Esophagus muscularis mucosa (tissue), 4 donors: ENCODE measurements around the gene SRPK3. TPM values are rescaled to one million over a fixed set of nuclear protein-coding genes. Genes with fewer than 3 reads are reported as not detected.

Experiments used
- DNase-seq: peaks from one replicate; pipeline ENCODE4 v3.0.0-alpha.2; 2017; ENCODE audit errors: extremely low spot score
- H3K27ac ChIP-seq, 4 donors: fragments of 200-600 bp; sonication (generic); replicated peaks in 1 of 4; 1 replicate in 3 of 4; 2 replicates in 1 of 4; pipeline ENCODE4 v1.5.1; 2016 to 2019; ENCODE audit warnings: mild to moderate bottlenecking in 1 of 4
- H3K27me3 ChIP-seq, 4 donors: fragments of 200-600 bp; sonication (generic); one replicate each; pipeline versions ENCODE4 v1.5.1 to v1.6.0; 2016 to 2019
- H3K36me3 ChIP-seq, 4 donors: fragments of 200-600 bp; sonication (generic); one replicate each; pipeline ENCODE4 v1.5.1; 2016 to 2019
- H3K4me1 ChIP-seq, 4 donors: fragments of 200-600 bp; sonication (generic); one replicate each; pipeline ENCODE4 v1.5.1; 2016 to 2019
- H3K4me3 ChIP-seq, 4 donors: fragments of 200-600 bp; sonication (generic); 1 replicate in 2 of 4; 2 replicates in 2 of 4; pipeline ENCODE4 v1.5.1; 2016 to 2019; ENCODE audit warnings: mild to moderate bottlenecking in 4 of 4, moderate library complexity in 1 of 4
- H3K9me3 ChIP-seq, 4 donors: fragments of 200-600 bp; sonication (generic); 1 replicate in 3 of 4; 2 replicates in 1 of 4; pipeline ENCODE4 v1.5.1; 2016 to 2019
- EP300 ChIP-seq: sonication (generic); formaldehyde crosslinking; IDR thresholded peaks from one replicate; pipeline ENCODE4 v1.6.1; 2017; ENCODE audit warnings: antibody characterized with exemption
- POLR2A ChIP-seq: fragments of 450-650 bp; IDR thresholded peaks from one replicate; pipeline ENCODE4 v1.6.1; 2017; ENCODE audit warnings: antibody characterized with exemption, moderate library complexity, mild to moderate bottlenecking, low read depth
- POLR2AphosphoS5 ChIP-seq, 2 donors: sonication (generic); formaldehyde crosslinking; IDR thresholded peaks; one replicate each; pipeline ENCODE4 v1.6.1; 2017; ENCODE audit warnings: antibody characterized with exemption in 2 of 2
- WGBS: methylation state at CpG from one replicate; pipeline ENCODE4 v1.1.5; 2018; 5-methylcytosine and 5-hydroxymethylcytosine counted together
- intact Hi-C: fragments of 100-400 bp; cut with DNase I; formaldehyde crosslinking; loops from one replicate; pipeline ENCODE4 v1.15.1; 2023
- total RNA-seq, 4 donors: library from RNA; depleted of rRNA; stranded (reverse); fragments of >200 nt; gene quantifications; one replicate each; pipeline versions ENCODE4 v1.1.0 to v1.2.1, GENCODE V29; 2016
- TF ChIP-seq, protein P1 (sequence below), 3 experiments: fragments of 200-600 bp in 2 of 3; fragments of 450-650 bp in 1 of 3; sonication (generic) in 2 of 3; IDR thresholded peaks; one replicate each; pipeline ENCODE4 v1.5.1; 2017 to 2019; ENCODE audit warnings: antibody characterized with exemption in 3 of 3, mild to moderate bottlenecking in 2 of 3, moderate library complexity in 1 of 3

The SRPK3 gene
- total RNA-seq, 4 donors from 2014 or later, result 0.52 to 2.2 (median 1.1) TPM

DNA sequence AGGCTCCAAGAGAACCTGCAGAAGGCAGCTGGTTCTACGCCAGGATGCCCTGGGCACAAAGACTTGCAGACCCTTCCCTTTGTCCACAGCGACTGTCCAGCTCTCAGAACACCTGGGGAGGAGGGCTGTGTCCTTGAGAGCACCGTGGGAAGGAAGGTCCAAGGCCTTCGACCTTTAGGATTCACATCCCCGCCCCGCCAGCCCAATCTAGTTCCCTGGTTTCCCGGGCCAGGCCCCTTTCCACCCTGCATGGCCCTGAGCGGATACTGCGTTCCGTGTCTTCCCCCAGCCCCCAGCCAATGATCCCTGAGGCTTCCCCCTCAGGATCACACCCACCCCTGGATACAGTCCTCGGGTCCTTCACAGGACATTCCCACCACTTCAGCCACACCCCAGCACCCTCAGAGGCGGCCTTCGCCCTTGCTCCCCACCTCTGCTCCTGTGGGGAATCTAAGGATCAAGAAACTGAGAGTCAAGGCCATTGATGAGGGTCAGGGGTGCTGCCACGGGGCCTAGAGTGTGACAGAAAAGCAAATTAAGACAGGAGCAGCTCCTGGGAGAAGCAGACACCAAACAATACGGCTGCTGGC is 47.1 kb upstream of the SRPK3 start:
- TF ChIP-seq POLR2AphosphoS5 (IDR thresholded peaks at IDR 0.05), result no peak
- no peak for TF ChIP-seq POLR2A
- TF ChIP-seq, protein P1, sequence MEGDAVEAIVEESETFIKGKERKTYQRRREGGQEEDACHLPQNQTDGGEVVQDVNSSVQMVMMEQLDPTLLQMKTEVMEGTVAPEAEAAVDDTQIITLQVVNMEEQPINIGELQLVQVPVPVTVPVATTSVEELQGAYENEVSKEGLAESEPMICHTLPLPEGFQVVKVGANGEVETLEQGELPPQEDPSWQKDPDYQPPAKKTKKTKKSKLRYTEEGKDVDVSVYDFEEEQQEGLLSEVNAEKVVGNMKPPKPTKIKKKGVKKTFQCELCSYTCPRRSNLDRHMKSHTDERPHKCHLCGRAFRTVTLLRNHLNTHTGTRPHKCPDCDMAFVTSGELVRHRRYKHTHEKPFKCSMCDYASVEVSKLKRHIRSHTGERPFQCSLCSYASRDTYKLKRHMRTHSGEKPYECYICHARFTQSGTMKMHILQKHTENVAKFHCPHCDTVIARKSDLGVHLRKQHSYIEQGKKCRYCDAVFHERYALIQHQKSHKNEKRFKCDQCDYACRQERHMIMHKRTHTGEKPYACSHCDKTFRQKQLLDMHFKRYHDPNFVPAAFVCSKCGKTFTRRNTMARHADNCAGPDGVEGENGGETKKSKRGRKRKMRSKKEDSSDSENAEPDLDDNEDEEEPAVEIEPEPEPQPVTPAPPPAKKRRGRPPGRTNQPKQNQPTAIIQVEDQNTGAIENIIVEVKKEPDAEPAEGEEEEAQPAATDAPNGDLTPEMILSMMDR (IDR thresholded peaks at IDR 0.05), result no peak
- TF ChIP-seq EP300, result no peak
- WGBS, result 79% methylated on average over 14 of the region's 15 CpGs
- no peaks in the 10 kb centered on the region for H3K27me3 ChIP-seq
- H3K27ac ChIP-seq, result no peak overlapping the region
- peaks cover 0 to 9% (median 0%) of the 10 kb centered on the region in 4 donors for H3K9me3 ChIP-seq
- peaks cover 4 to 45% (median 22%) of the 10 kb centered on the region in 4 donors for H3K36me3 ChIP-seq
- peaks cover 0 to 6% (median 4%) of the 10 kb centered on the region in 4 donors for H3K4me1 ChIP-seq
- no peak for DNase-seq
- intact Hi-C loops, result no loop called here
- H3K4me3 ChIP-seq, result no peak overlapping the region

DNA sequence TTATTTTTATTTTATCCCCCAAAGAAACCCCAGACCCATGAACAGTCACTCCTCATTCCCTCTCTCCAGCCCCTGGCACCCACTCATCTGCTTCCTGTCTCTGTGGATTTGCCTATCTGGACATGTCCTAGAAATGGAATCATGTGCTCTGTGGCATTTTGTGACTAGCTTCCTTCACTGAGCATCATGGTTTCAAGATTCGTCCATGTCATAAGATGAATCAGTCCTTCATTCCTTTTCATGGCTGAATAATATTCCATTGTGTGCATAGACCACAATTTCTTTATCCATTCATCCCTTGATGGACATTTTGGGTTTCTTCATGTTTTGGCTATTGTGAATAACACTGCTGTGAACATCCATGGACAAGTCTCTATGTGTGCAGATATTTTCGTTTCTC is 46.0 kb upstream of the SRPK3 start:
- Histone ChIP-seq H3K27ac (no peak overlapping the region), H3K4me1 (no peaks in the 10 kb centered on the region), H3K4me3 (no peak overlapping the region), H3K36me3 (peaks cover 4 to 40% (median 21%) of the 10 kb centered on the region in 4 donors), H3K9me3 (peaks cover 0 to 9% (median 0%) of the 10 kb centered on the region in 4 donors), H3K27me3 (no peaks in the 10 kb centered on the region)
- intact Hi-C loops, result no loop called here
- 83% methylated on average over 2 of the region's 2 CpGs for WGBS
- DNase-seq, result no peak
- TF ChIP-seq POLR2AphosphoS5 (IDR thresholded peaks at IDR 0.05) (no peak), EP300 (no peak)
- TF ChIP-seq, protein P1 (IDR thresholded peaks at IDR 0.05), result no peak

DNA sequence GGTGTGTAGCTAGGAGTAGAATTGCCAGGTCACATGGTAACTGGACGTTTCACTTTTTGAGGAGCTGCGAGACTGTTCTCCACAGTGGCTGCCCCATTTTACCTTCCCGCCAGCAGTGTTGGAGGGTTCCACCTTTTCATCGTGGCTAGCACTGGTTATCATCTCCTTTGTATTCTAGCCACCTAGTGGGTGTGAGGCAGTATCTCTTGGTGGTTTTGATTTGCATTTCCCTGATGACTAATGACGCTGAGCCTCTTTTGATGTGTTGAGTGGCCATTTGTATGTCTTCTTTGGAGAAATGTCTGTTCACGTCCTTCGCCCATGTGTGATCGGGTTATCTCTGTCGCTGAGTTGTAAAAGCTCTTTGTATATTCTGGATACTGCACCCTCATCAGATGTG is 45.6 kb upstream of the SRPK3 start:
- intact Hi-C loops, result no loop called here
- H3K27me3 ChIP-seq, result no peaks in the 10 kb centered on the region
- peaks cover 4 to 40% (median 22%) of the 10 kb centered on the region in 4 donors for H3K36me3 ChIP-seq
- WGBS, result 87% methylated on average over 9 of the region's 9 CpGs
- TF ChIP-seq, protein P1 (IDR thresholded peaks at IDR 0.05), result no peak
- TF ChIP-seq POLR2AphosphoS5 (IDR thresholded peaks at IDR 0.05), result no peak
- no peak for TF ChIP-seq POLR2A
- TF ChIP-seq EP300, result no peak
- no peak overlapping the region for H3K27ac ChIP-seq
- peaks cover 0 to 9% (median 0%) of the 10 kb centered on the region in 4 donors for H3K9me3 ChIP-seq
- no peak overlapping the region for H3K4me3 ChIP-seq
- no peak for DNase-seq
- no peaks in the 10 kb centered on the region for H3K4me1 ChIP-seq

DNA sequence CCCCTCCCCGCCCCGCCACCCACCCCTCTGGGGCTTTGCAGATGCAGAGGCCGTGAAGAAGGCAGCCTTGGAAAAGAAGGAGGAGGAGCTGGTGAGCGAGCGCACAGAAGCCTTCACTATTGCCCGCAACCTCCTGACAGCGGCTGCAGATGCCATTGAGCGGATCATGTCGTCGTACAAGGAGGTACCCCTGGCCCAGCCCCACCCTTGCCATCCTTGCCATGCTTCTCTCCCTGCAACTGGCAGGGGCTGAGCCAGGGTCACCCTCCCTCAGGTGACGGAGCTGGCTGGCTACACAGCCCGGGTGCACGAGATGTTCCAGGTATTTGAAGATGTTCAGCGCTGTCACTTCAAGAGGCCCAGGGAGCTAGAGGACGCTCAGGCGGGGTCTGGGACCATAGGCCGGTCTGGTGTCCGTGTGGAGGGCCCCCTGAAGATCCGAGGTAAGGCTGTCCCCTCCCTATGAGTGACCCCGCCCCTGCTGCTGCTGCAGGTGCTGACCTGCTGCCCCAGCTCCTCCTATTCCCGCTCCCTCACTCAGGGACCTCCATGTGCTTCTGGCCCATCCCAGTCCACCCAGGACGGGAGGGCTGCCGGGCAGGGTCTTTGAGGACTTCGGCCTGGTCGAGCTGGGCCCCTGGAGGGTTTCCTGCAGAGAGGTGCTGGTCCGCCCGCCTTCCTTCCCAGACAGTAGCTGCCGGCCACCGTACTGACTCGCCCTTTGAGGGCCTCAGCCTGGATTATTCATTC is 44.6 kb upstream of the SRPK3 start:
- intact Hi-C loops, result no loop called here
- DNase-seq, result no peak
- Histone ChIP-seq H3K27me3 (no peaks in the 10 kb centered on the region), H3K36me3 (peaks cover 4 to 45% (median 27%) of the 10 kb centered on the region in 4 donors), H3K4me1 (no peaks in the 10 kb centered on the region), H3K4me3 (no peak overlapping the region), H3K27ac (no peak overlapping the region), H3K9me3 (peaks cover 0 to 9% (median 0%) of the 10 kb centered on the region in 4 donors)
- no peak for TF ChIP-seq POLR2A
- TF ChIP-seq EP300, result no peak
- TF ChIP-seq, protein P1 (IDR thresholded peaks at IDR 0.05), result no peak
- no peak for TF ChIP-seq POLR2AphosphoS5 (IDR thresholded peaks at IDR 0.05)
- 84% methylated on average over 17 of the region's 30 CpGs for WGBS
